Loucy (cell line): ENCODE data around the gene SCAND1.

Experiments
- H2AFZ ChIP-seq: fragments of 200-600 bp; sonication (generic); 2 replicates; pipeline ENCODE4 v1.6.0; 2016; ENCODE audit warnings: antibody characterized with exemption, mild to moderate bottlenecking, low read length, moderate library complexity
- H3F3A ChIP-seq: fragments of 200-600 bp; 2 replicates; pipeline ENCODE4 v1.6.0; 2016; ENCODE audit warnings: antibody characterized with exemption, low read depth, mild to moderate bottlenecking
- H3K27me3 ChIP-seq: fragments of 200-600 bp; sonication (generic); 2 replicates; pipeline ENCODE4 v1.6.1; 2014; ENCODE audit warnings: low read length, mild to moderate bottlenecking; ENCODE audit not compliant: insufficient read depth, poor library complexity, severe bottlenecking
- H3K36me3 ChIP-seq: fragments of 200-600 bp; sonication (generic); 2 replicates; pipeline ENCODE4 v1.6.1; 2016; ENCODE audit warnings: low read length; ENCODE audit not compliant: insufficient read depth
- H3K4me1 ChIP-seq: fragments of 200-600 bp; sonication (generic); 2 replicates; pipeline ENCODE4 v1.5.1; 2014; ENCODE audit warnings: low read length, mild to moderate bottlenecking; ENCODE audit not compliant: insufficient read depth, poor library complexity, severe bottlenecking
- H3K4me2 ChIP-seq: fragments of 200-600 bp; sonication (generic); 2 replicates; pipeline ENCODE4 v1.6.0; 2014; ENCODE audit warnings: antibody characterized with exemption, low read length, low read depth, mild to moderate bottlenecking; ENCODE audit not compliant: poor library complexity, severe bottlenecking
- H3K4me3 ChIP-seq: fragments of 200-600 bp; sonication (generic); 2 replicates; pipeline ENCODE4 v1.5.1; 2014; ENCODE audit warnings: low read length, mild to moderate bottlenecking, mixed read lengths; ENCODE audit not compliant: poor library complexity, severe bottlenecking
- H3K79me2 ChIP-seq: fragments of 200-600 bp; sonication (generic); 2 replicates; pipeline ENCODE4 v1.6.1; 2014; ENCODE audit warnings: low read length; ENCODE audit not compliant: insufficient read depth
- H3K9ac ChIP-seq: fragments of 200-600 bp; sonication (generic); 2 replicates; pipeline ENCODE4 v1.6.0; 2014; ENCODE audit warnings: mild to moderate bottlenecking, low read depth, low read length, moderate library complexity; ENCODE audit not compliant: poor library complexity, severe bottlenecking
- H3K9me2 ChIP-seq: fragments of 200-600 bp; sonication (generic); replicated peaks from 2 replicates; pipeline ENCODE4 v1.6.1; 2016; ENCODE audit warnings: low read depth, low read length, mixed read lengths
- H3K9me3 ChIP-seq: fragments of 200-600 bp; sonication (generic); 2 replicates; pipeline ENCODE4 v1.6.1; 2014; ENCODE audit warnings: mild to moderate bottlenecking, antibody characterized with exemption, low read length, low read depth; ENCODE audit not compliant: insufficient read depth
- H4K20me1 ChIP-seq: fragments of 200-600 bp; sonication (generic); 2 replicates; pipeline ENCODE4 v1.6.0; 2014; ENCODE audit warnings: antibody characterized with exemption, low read length, mild to moderate bottlenecking; ENCODE audit not compliant: insufficient read depth, poor library complexity, severe bottlenecking
- CTCF ChIP-seq: fragments of 200-600 bp; sonication (generic); conservative IDR thresholded peaks from 2 replicates; pipeline ENCODE4 v1.5.1; 2014; ENCODE audit warnings: mild to moderate bottlenecking, antibody characterized with exemption, low read length
- EZH2phosphoT487 ChIP-seq: fragments of 200-600 bp; IDR thresholded peaks from 2 replicates; pipeline ENCODE4 v1.6.1; 2018; ENCODE audit warnings: antibody characterized with exemption, mild to moderate bottlenecking, moderate library complexity, borderline replicate concordance

Gene SCAND1

GRCh38 chr20:35910254-35910653, 44.0 kb downstream of the SCAND1 start:
- Histone ChIP-seq H3K4me2 (no peak overlapping the region), H3K4me3 (no peak overlapping the region), H3K9me2 (no peaks in the 10 kb centered on the region), H3K4me1 (no peaks in the 10 kb centered on the region), H3K27me3 (no peaks in the 10 kb centered on the region), H2AFZ (no peak overlapping the region), H3K9me3 (no peaks in the 10 kb centered on the region), H3F3A (no peaks in the 10 kb centered on the region), H4K20me1 (no peaks in the 10 kb centered on the region), H3K9ac (no peak overlapping the region), H3K79me2 (no peaks in the 10 kb centered on the region), H3K36me3 (peaks cover 33% of the 10 kb centered on the region; the same call in 1 of the 2 replicates)
- no peak for TF ChIP-seq EZH2phosphoT487
- TF ChIP-seq CTCF: no peak

GRCh38 chr20:35909796-35910195, 44.5 kb downstream of the SCAND1 start:
- no peak overlapping the region for H3K4me2 ChIP-seq

GRCh38 chr20:35909176-35909575, 45.1 kb downstream of the SCAND1 start:
- Histone ChIP-seq H2AFZ (no peak overlapping the region), H3K36me3 (peaks cover 31% of the 10 kb centered on the region; the same call in 1 of the 2 replicates), H3F3A (no peaks in the 10 kb centered on the region), H3K9me3 (no peaks in the 10 kb centered on the region), H3K4me1 (no peaks in the 10 kb centered on the region), H3K79me2 (no peaks in the 10 kb centered on the region), H4K20me1 (no peaks in the 10 kb centered on the region), H3K9ac (no peak overlapping the region), H3K27me3 (no peaks in the 10 kb centered on the region), H3K4me2 (no peak overlapping the region), H3K4me3 (no peak overlapping the region), H3K9me2 (no peaks in the 10 kb centered on the region)
- TF ChIP-seq CTCF (no peak), EZH2phosphoT487 (no peak)

More at GRCh38 chr20:35909796-35910195, 44.5 kb downstream of the SCAND1 start:
- TF ChIP-seq CTCF (no peak), EZH2phosphoT487 (no peak)
- Histone ChIP-seq H3K79me2 (no peaks in the 10 kb centered on the region), H3K4me3 (no peak overlapping the region), H3F3A (no peaks in the 10 kb centered on the region), H3K9ac (no peak overlapping the region), H3K9me3 (no peaks in the 10 kb centered on the region), H4K20me1 (no peaks in the 10 kb centered on the region), H3K36me3 (peaks cover 37% of the 10 kb centered on the region; the same call in 1 of the 2 replicates), H3K27me3 (no peaks in the 10 kb centered on the region), H3K4me1 (no peaks in the 10 kb centered on the region), H2AFZ (no peak overlapping the region), H3K9me2 (no peaks in the 10 kb centered on the region)
